GM19438 (cell line): ENCODE measurements around the gene KLHL29.

Experiments
- ATAC-seq: cut with Tn5 transposase; IDR thresholded peaks from one replicate; pipeline ENCODE4 v1.9.1; 2021; ENCODE audit warnings: low read depth; ENCODE audit not compliant: unreplicated experiment

The KLHL29 gene

GRCh38 chr2:23445450-23445868 lies 60.5 kb downstream of the KLHL29 start:
- no peak for ATAC-seq

DNA sequence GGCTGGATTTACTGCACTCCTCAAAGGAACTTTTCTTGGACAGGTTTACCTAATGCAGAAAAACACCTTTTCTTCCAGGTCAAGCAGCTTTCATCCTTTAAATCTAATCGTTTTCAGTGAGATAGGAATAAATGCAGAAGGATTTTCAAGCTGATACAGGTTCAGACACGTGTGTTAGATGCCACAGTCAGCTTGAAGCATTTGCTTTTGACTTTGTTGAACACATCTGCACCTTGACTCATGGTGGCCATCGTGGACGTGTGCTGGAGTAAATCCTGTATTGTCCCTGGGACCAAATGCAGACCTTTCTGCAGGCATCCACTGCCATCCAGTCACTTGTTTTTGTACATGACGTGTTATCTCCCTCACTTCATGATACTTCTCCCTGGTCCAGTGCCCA lies 61.9 kb downstream of the KLHL29 start:
- ATAC-seq, result no peak

- no peak for ATAC-seq
These were observed 62.4 kb downstream of the KLHL29 start for GRCh38 chr2:23447405-23447804.

DNA sequence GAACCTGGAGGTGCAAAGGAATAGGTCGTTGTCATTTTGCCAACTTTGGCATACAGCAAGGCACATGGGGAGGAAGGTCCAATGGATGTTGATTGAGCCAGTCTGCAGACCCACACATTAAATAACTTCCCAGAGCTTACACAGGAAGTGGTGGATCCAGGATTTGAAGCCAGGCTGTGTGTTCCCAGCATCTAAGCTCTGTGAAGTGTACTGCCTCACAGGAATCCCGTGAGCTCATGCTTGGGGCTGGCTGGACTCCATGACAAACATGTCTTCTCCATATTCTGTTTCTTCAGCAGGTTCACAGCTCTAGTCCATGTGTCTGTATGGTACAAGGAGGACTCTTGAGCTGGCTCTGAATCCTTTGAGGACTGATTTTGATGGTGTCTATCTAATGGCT lies 63.9 kb downstream of the KLHL29 start:
- ATAC-seq, result no peak

DNA sequence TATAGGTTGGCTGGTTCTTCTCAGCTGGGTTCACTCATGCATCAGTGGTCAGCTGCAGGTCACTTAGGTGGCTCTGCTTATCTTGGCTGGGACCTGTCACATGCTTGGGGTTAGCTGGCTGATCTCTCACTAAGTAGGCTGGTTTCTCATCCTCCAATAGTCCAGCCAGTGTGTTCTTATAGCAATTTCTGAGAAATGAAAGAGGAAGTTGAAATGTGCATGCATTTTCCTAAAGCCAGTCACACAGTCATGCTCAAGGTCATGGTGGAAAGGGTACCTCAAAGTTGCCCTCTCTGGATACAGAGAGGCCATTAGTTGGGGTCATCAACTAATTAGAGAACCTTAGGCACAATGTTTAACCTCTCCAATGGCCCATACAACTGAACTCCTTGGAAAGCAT lies 64.4 kb downstream of the KLHL29 start:
- ATAC-seq, result peak; percentile 86

DNA sequence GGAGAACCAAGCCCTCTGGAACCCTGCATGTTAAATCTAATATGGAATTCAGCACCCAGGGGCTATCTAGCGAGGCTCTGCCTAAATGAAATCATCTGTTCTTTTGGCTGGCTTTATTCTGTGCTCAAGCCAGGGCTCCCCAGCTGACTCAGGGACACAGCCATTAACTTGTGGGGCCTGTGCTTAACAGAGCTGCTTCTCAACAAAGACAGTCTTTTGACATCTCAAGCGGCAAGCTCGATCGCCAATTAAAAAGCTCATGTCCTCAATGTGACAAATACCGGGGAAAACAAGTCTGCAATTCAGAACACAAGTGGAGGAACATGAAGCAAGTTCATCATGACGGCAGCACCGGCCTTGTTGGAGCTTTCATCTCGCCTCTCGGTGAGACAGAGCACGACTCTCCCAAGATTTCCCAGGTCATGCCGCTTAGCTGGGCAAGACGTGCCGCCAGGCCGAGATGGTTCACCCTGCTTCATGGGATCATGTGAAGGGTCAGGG lies 64.9 kb downstream of the KLHL29 start:
- no peak for ATAC-seq

GRCh38 chr2:23452372-23452771 lies 67.4 kb downstream of the KLHL29 start:
- no peak for ATAC-seq

DNA sequence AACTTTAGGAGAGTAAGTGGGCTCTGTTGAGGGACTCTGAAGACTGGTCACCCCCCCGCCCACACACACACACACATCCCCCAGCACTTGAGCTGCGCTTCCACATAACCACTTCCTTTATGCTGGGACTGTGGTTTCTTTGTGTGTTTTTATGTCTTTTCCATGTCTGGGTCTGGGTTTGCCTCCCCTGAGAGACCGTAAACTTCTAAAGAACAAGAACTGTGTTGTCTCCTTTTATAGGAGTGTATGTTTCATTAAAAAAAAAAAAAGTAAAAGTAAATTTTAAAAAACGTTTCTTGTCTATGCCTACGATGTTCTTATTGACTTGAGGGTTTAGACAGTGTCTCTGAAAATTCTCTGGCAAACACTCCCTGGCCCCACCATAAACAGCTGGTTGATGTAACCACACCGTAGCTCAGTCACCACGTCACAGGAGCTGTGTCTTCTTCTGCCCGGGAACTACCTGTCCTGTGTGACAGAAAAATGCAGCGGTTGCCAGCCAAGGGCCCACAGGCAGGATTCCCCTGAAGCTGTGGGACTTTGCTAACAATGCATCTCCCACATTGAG lies 68.0 kb downstream of the KLHL29 start:
- ATAC-seq, result peak; percentile 40

GRCh38 chr2:23453432-23453831 lies 68.5 kb downstream of the KLHL29 start:
- ATAC-seq, result no peak

- no peak for ATAC-seq
These were observed 69.0 kb downstream of the KLHL29 start for GRCh38 chr2:23453836-23454460.

GRCh38 chr2:23454501-23455120 lies 69.6 kb downstream of the KLHL29 start:
- ATAC-seq, result no peak

DNA sequence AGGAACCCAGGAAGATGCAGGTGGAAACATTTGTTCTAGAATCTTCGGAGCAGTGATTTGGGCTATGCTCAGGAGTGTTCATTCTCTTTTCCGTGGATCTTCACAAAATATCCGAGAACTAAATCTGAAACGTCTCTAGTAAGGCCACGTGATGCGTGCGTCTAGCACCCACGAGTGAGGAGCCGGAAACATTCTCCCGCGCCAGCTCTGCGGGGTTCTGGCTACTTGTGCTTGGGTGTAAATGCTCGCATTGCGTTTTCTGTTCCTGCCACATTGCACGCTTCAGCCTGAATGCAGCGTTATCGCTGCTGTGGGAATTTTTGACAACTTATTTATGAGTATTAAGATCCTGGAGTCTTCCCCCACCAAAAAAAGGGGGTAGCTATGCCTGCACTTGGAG lies 71.4 kb downstream of the KLHL29 start:
- no peak for ATAC-seq

- ATAC-seq, result no peak
These were observed 72.1 kb downstream of the KLHL29 start for GRCh38 chr2:23456881-23457760.

DNA sequence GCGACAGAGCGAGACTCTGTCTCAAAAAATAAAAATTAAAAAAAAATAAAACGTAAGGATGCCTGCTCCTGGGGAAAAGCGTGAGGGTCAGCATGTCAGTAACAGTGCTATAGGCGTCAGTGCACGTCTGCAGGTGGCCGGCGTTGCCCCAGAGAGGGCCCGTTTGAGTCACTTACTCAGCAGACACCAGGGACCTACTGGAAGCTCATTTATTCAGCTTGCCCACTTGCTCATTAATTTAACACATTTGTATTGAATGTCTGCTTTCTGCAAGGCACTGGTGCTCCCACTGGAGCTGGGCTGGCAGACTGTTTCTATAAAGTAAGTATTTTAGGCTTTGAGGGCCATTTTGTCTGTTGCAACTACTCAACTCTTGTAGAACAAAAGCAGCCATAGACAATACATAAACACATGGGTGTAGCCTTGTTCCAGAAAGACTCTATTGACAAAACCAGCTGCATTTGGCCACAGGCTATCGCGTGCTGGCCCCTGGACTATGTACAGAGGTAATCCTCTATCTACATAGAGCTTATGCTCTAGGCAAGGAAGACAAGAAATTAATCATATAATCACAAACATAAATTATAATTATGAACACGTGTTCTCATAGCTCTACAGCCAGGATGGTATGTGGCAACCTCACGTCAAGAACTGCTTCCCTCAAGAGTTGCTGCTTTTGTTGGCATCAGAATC lies 73.2 kb downstream of the KLHL29 start:
- ATAC-seq, result no peak

- ATAC-seq, result no peak
These were observed 74.1 kb downstream of the KLHL29 start for GRCh38 chr2:23459032-23459431.

DNA sequence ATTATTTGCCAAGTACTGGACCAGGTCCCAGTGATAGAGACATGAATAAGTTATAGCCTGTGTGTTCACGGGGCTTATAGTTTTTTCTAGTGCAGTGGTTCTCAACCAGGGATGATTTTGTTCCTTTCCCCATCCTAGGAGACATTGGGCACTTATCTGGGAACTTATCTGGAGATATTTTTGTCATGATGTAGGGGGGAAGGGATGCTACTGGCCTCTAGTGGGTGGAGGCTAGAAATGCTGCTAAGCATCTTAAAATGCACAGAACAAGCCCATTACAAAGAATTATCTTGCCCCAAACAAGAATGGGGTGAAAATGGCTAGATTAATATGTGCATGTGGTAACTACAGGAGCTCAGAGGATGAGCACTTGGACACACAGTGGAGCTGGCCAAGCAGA lies 75.2 kb downstream of the KLHL29 start:
- ATAC-seq, result no peak

GRCh38 chr2:23460993-23461392 lies 76.0 kb downstream of the KLHL29 start:
- ATAC-seq, result no peak

DNA sequence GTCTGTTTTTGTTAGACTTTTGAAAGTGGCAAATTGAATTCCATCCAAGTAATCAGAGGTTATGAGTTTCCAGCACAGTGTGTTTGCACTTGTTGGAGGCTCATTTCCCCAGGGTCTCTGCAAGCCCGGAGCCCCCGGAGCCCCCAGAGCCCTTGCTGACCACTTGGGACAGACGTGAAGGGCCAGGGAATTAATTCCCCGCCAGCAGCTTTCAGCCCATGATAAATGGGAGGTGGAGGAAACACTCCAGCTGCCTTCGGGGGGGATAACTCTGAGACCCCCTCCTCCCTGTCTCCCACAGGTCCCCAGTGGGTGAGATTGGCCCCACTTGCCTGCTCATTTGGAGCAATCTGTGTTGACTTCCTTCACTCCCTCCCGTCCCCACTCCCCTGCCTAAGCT lies 79.2 kb downstream of the KLHL29 start:
- no peak for ATAC-seq

DNA sequence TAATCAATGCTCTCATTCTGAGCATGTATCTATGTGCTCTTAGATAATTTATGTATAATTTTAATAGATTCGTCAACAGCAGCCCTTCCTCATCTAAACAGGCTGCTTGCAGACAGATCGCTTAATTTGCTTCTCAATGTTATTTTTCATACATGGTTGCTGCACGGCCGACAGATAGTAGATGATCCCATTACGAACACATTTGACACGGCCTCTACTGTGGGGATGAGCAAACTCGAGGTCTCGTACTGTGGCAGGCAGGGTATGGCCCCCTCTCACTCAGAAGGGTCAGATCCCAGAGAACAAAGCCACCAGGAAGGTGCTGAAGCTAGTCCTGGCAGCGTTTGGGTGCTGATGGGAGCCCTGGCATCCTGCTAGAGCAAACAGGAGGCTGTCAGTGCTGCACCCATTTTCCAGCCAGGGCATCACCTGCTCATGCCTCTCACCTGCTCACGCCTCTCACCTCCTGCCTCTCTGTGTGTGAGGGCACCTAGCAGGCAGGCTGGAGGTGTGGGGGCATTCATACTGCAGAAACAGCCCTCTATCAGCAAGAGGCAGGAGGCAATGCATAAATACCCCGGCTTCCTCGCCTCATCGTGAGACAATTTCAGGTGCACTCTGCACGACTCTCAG lies 80.0 kb downstream of the KLHL29 start:
- no peak for ATAC-seq

DNA sequence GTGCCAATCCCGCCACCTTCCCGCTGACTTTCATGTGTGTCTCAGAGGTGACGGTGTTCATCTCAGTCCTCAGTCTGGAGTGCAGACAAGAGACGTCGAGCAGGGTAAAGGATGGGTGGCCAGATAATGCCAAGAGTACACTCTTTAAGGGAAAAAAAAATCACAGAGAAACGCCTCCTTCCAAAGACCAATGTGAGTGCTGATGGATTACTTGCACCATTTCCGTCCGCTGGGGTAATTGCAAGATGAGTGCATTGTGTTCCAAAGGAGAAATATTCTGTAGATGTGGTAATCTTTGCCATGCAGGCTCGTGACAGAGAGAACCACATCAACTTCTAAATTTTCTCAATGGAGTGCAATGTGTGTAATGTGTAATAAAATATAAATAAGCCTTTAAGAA lies 81.0 kb downstream of the KLHL29 start:
- no peak for ATAC-seq
